ENCODE data around the gene SIL1.
"Not testable (repeated sequence)": the region's sequence is repeated elsewhere in the genome, so short reads cannot be mapped to it uniquely, and the experiment has no call there.

Gene SIL1

DNA sequence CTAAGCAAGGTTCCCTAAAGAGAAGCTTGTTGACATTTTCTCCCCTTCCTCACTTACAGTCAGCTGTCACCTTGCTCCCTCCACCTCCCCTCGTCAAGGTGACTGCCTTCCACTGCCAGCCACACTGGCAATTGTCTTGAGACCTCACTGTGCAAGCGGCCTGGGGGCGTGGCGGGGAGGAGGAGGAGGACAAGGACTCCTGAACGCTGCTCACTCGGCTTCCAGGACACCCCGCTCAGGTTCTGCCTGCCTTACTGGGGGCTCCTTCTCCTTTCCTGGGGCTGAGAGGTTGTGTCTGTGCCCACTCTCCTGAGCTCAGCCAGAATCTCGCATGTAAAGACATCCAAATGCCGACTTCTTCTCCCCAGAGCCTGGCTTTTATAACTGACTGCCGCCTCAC is 262.7 kb downstream of the SIL1 start:
- DNase-seq, result no peak

DNA sequence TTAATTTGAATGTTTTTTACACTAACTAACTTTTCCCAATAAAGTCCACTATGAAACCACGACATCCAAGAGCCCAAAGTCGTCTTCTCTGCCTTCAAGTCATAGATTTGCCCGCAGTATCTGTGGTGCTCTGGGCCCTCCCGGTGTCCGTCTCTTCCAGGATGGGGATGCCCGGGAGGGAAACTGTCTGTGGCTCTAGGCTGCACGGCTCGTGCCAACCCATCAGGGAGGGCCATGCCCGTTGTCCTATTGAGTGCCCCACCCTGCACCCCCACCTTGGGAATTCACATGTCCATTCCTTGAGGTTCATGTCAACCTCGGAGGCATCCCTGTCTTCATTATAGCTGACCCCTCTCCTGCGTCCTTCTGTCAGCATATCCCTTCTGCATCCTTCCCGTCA is 263.2 kb downstream of the SIL1 start:
- no peak for DNase-seq

DNA sequence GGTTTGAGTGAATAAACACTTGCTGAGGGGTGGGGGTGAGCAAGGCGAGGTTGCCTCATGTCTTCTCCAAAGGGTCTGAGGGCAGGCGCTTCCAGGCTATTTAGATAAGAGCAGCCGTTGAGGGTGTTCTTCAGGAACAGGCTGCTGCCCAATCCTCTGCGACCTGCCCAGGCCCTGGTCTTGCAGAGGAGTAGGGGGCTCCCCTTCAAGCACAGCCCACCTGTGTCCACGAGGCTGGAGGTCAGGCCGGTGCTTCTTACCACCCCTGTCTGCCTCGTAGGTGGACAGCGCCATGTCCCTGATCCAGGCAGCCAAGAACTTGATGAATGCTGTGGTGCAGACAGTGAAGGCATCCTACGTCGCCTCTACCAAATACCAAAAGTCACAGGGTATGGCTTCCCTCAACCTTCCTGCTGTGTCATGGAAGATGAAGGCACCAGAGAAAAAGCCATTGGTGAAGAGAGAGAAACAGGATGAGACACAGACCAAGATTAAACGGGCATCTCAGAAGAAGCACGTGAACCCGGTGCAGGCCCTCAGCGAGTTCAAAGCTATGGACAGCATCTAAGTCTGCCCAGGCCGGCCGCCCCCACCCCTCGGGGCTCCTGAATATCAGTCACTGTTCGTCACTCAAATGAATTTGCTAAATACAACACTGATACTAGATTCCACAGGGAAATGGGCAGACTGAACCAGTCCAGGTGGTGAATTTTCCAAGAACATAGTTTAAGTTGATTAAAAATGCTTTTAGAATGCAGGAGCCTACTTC is 264.5 kb downstream of the SIL1 start:
- DNase-seq, result no peak

DNA sequence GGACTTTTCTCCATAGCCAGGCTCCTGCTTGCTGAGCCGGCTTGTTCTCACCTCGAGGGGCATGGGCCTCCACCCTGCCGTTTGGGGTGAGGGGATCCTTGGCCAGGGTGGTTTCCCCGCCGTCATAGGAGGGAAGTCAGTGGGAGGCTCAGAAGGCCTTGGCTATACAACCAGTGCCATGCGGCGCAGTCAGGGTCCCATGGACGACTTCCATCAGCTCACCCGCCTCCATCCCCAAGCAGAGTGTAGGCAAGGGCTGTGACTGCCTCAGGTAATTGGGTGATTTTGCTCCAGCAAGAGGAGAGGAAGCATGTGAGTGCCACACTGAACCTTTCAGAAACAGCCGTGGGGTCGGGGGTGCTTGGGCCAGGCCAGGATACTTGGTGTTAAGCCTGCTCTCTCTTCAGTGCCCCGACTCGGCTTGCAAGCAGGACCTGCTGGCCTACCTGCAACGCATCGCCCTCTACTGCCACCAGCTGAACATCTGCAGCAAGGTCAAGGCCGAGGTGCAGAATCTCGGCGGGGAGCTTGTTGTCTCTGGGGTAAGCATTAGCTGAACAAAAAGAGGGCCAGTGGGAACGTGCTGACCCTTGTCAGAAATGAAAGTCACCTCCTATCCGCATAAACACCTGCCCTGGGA is 265.9 kb downstream of the SIL1 start:
- DNase-seq, result no peak

GRCh38 chr5:138930371-138931097 is 267.6 kb downstream of the SIL1 start:
- DNase-seq, result no peak

DNA sequence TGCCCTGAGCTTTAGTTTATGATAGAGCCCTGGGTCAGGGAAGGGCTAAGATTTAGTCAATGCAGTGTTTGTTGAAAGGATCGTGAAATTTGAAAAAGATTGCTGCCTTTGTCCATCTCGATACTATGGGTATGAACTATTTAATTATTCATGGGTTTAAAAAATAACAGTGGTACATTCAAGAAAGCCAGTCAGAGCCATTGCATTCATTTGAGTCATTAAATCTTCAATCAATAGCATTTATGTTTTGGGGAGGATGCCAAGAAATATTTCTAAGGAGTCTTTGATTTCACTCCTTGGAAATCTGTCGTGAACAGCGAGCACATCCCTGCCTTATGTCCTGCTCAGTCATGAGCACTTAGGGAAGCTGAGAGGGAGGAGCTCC is 268.6 kb downstream of the SIL1 start:
- no peak for DNase-seq

- DNase-seq, result no peak
These were observed 270.2 kb downstream of the SIL1 start for GRCh38 chr5:138927979-138928378.

GRCh38 chr5:138927544-138927943 is 270.6 kb downstream of the SIL1 start:
- no peak for DNase-seq

GRCh38 chr5:138926688-138927448 is 271.3 kb downstream of the SIL1 start:
- no peak for DNase-seq

DNA sequence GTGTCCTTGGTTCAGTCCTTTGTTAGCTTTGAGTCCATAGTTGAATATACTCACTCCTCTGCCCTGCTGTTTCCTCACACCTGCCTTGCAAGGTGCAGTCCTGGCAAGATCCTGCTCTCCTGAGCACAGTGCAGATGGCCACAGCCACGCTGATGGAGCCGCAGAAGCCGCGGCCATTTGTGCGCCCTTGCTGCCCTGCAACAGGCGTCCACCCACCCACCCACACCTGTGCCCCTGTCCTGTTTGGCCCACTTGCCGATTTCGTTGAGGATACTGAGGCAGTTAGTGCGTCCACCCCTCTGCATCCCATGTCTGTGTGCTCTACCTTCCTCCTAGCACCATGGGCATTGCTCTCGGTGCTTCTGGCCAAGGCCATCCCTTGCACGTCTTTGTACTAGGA is 271.9 kb downstream of the SIL1 start:
- DNase-seq, result no peak

GRCh38 chr5:138925090-138925635 is 273.0 kb downstream of the SIL1 start:
- no peak for DNase-seq

GRCh38 chr5:138922494-138922893 is 275.7 kb downstream of the SIL1 start:
- DNase-seq, result no peak

GRCh38 chr5:138921362-138921761 is 276.8 kb downstream of the SIL1 start:
- not testable (repeated sequence) for DNase-seq

- DNase-seq, result no peak
These were observed 278.0 kb downstream of the SIL1 start for GRCh38 chr5:138920181-138920580.

DNA sequence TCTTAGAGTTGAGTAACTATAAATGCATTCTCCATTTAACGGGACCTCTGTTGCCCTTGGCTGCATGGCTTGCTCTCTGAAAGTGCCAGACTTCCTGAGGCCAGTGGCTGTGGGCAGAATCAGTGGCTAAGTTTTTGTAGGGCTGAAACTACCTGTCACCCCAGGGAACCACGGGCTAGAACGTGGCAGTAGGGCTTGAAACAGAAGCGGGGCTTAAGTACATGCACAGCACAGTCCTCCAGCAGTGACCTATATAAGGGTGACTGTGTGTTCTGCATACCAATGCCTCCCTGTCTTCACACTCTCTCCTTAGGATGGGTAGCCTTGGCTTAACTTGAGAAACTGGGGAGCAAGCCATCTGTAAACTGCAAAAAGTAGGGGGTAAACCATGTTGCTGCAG is 279.5 kb downstream of the SIL1 start:
- no peak for DNase-seq

GRCh38 chr5:138914338-138914737 is 283.8 kb downstream of the SIL1 start:
- DNase-seq, result no peak

DNA sequence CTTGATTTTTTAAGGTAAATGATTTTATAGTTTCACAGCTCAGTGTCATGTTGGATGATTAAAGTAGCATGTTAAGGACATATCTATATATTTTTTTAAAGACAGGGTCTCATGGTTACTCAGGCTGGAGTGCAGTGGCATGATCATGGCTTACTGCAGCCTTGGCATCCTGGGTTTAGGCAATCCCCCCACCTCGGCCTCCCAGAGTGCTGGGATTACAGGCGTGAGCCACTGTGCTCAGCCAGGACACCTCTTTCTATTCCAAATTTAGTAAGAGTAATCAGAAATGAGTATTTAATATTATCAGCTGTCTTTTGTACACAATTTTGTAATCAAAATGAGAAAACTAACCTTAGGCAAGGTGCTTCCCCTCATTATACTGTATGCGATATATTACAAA is 284.4 kb downstream of the SIL1 start:
- no peak for DNase-seq

DNA sequence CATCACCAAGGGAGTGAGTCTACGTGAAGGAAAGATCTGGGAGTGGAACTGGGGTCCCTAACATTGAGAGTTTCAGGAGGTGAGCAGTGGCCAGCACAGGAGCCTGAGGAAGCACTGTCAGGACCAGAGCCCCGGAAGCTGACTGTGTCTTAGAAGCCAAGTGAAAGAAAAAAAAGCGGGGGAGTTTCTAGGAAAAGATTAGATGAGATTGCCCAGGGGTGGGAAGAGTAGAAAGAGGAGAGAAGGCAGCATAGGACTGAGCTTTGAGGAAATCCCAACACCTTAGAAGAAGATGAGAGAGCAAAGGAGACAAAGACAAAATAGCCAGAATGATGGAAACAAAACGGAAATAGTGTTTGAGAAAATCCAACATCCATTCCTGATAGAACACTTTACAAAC is 286.1 kb downstream of the SIL1 start:
- no peak for DNase-seq

GRCh38 chr5:138911441-138911840 is 286.7 kb downstream of the SIL1 start:
- DNase-seq, result no peak

DNA sequence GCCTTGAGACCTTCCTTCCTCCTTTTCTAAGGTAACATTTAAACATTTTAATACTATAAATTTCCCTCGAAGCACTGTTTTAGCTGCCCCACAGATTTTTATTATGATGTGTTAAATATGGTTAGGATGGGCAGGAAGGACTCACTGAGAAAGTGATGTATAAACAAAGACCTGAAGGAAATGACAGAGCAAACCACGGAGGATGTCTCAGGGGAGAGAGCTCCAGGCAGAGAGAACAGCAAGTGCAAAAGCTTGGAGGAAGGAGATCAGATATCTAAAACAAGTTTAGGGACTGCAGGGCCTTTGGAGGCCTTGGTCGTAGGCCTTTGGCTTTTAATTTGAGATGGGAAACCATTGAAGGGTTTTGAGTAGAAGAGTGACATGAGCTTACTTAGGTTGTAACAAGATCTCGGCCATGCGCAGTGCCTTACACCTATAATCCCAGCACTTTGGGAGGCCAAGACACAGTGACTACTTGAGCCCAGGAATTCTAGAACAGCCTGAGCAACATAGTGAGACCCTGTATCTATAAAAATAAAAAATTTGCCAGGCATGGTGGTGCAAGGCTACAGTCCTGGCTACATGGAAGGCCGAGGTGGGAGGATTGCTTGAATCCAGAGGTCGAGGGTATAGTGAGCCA is 287.5 kb downstream of the SIL1 start:
- no peak for DNase-seq

GRCh38 chr5:138909734-138910133 is 288.4 kb downstream of the SIL1 start:
- no peak for DNase-seq

DNA sequence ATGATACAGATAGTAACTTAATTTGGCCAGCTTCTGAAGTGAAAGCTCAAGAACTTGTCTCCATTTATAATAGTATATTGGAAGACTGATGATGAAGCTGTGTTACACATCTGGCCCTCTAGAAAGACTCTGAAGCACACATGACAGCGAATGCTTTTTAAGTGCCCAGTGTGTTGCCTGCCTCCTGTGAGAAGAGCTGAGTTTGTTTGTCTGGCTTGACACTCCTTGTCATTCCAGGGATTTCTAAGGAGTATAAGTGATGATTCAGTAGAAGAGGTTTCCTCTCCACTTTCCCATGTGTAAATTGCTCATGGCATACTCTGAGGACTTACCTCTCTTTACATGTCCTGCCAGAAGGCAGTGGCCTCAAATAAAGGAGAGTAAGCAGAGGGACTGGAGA is 292.6 kb downstream of the SIL1 start:
- no peak for DNase-seq
